ENCODE results near the gene PRR12. TPM values are rescaled to one million over a fixed set of nuclear protein-coding genes. Genes with fewer than 3 reads are reported as not detected.
A peak's percentile ranks its signal among the peaks of the same experiment; 100 is the strongest.

The PRR12 gene
- total RNA-seq, 1 experiment from 2014 or later, result 22.9 TPM

- no peak for TF ChIP-seq CTCF (IDR thresholded peaks at IDR 0.05)
Observed at GRCh38 chr19:49626226-49626625, 35.2 kb downstream of the PRR12 start (continued).

GRCh38 chr19:49629659-49630058 lies 38.7 kb downstream of the PRR12 start:
- Histone ChIP-seq H3K9me3 (ENCODE audit: control insufficient read depth, insufficient read depth, low read depth, low read length) (no peaks in the 10 kb centered on the region), H3K4me3 (ENCODE audit: low read depth in 2 of 2, low read length in 2 of 2) (no peak overlapping the region), H3K27ac (ENCODE audit: low read length) (no peak overlapping the region), H3K4me1 (ENCODE audit: control insufficient read depth, insufficient read depth, low read length) (no peaks in the 10 kb centered on the region), H3K36me3 (ENCODE audit: control insufficient read depth, insufficient read depth, low read length) (no peaks in the 10 kb centered on the region), H3K27me3 (ENCODE audit: control insufficient read depth, insufficient read depth, low read length) (no peaks in the 10 kb centered on the region)
- BruUV-seq (replicated peaks), result no TSS peak
- CTCF ChIA-PET, result no interaction called here
- POLR2A ChIA-PET, result interaction anchor here (0.9 kb wide), 1 partner anchor 12 kb away, joined by 3 read pairs; the partner anchor contains the start of gene SCAF1
- intact Hi-C loops (cut with micrococcal nuclease; ENCODE audit: unreplicated experiment), result no loop called here
- in situ Hi-C loops (cut with HindIII; ENCODE audit: low pct_unique_long_range_greater_than_20kb, low sequenced_read_pairs), result no loop called here
- no peak for TF ChIP-seq CTCF (IDR thresholded peaks at IDR 0.05)
- ATAC-seq (no peak), DNase-seq (ENCODE audit: low read depth, low spot score) (no peak)

GRCh38 chr19:49631014-49631588 lies 40.1 kb downstream of the PRR12 start:
- TSS peak; percentile 73 for BruUV-seq (replicated peaks)
- in situ Hi-C loops (cut with HindIII; ENCODE audit: low pct_unique_long_range_greater_than_20kb, low sequenced_read_pairs), result no loop called here
- ATAC-seq, result 0 out of 2 replicates have a peak, but pooled peaks have one; percentile 30

More at GRCh38 chr19:49631014-49631588, 40.1 kb downstream of the PRR12 start:
- ChIA-PET POLR2A (interaction anchor here (1.2 kb wide), 1 partner anchor 9 kb away, joined by 5 read pairs; the partner anchor contains the start of gene RRAS), CTCF (interaction anchor here (0.6 to 0.9 kb wide), 2 partner anchors 9 to 61 kb away, joined by 3 read pairs; no protein-coding TSS in a partner anchor)
- no peak overlapping the region for H3K27ac ChIP-seq (ENCODE audit: low read length)
- no peaks in the 10 kb centered on the region for H3K4me1 ChIP-seq (ENCODE audit: control insufficient read depth, insufficient read depth, low read length)
- no peaks in the 10 kb centered on the region for H3K36me3 ChIP-seq (ENCODE audit: control insufficient read depth, insufficient read depth, low read length)
- no peaks in the 10 kb centered on the region for H3K27me3 ChIP-seq (ENCODE audit: control insufficient read depth, insufficient read depth, low read length)
- DNase-seq (ENCODE audit: low read depth, low spot score), result no peak
- H3K4me3 ChIP-seq (ENCODE audit: low read depth in 2 of 2, low read length in 2 of 2), result no peak overlapping the region
- TF ChIP-seq TCF7L2 (IDR thresholded peaks at IDR 0.05; ENCODE audit: low read depth, low read length), result no peak
- TF ChIP-seq REST (IDR thresholded peaks at IDR 0.05; ENCODE audit: insufficient read depth in 1 of 2, low read depth in 2 of 2, low read length in 1 of 2), result no peak
- TF ChIP-seq CTCF (IDR thresholded peaks at IDR 0.05), result no peak
- TF ChIP-seq POLR2AphosphoS5 (IDR thresholded peaks at IDR 0.05; ENCODE audit: low read depth, low read length), result peak; percentile 35; the same call in 1 of the 2 replicates
- TF ChIP-seq SIN3A (IDR thresholded peaks at IDR 0.05; ENCODE audit: borderline replicate concordance, insufficient read depth, low read depth, low read length), result no peak
- no peaks in the 10 kb centered on the region for H3K9me3 ChIP-seq (ENCODE audit: control insufficient read depth, insufficient read depth, low read depth, low read length)
- intact Hi-C loops (cut with micrococcal nuclease; ENCODE audit: unreplicated experiment), result no loop called here
